Measurements from ENCODE around the gene NABP1.

Gene NABP1

GRCh38 chr2:191728750-191729624, 51.1 kb downstream of the NABP1 start:
- no peak overlapping the region for H3K4me3 ChIP-seq (ENCODE audit: low read length)
- no peak for TF ChIP-seq ZNF274 (IDR thresholded peaks at IDR 0.05; ENCODE audit: low read depth, low read length)

GRCh38 chr2:191730263-191730662, 52.3 kb downstream of the NABP1 start:
- H3K4me3 ChIP-seq (ENCODE audit: low read length): no peak overlapping the region
- no peak for TF ChIP-seq ZNF274 (IDR thresholded peaks at IDR 0.05; ENCODE audit: low read depth, low read length)
